Omental fat pad (tissue), 4 donors: ENCODE results near the gene GMDS. TPM values are rescaled to one million over a fixed set of nuclear protein-coding genes. Genes with fewer than 3 reads are reported as not detected.

Source experiments
- ATAC-seq: fragments of 150-250 bp; one replicate; pipeline ENCODE4 v1.9.1; 2016; ENCODE audit warnings: mild to moderate bottlenecking, moderate library complexity; ENCODE audit not compliant: low FRiP score
- DNase-seq: peaks from one replicate; pipeline ENCODE4 v3.0.0-alpha.2; 2019; ENCODE audit warnings: low spot score
- total RNA-seq, 4 donors: library from RNA; depleted of rRNA; stranded (reverse); fragments of >200 nt; gene quantifications; one replicate each; pipeline ENCODE4 v1.1.0, GENCODE V29; 2016
- TF ChIP-seq, protein P1 (sequence below), 3 donors: fragments of 450-650 bp; IDR thresholded peaks; one replicate each; pipeline ENCODE4 v1.5.1; 2016 to 2017; ENCODE audit warnings: antibody characterized with exemption in 3 of 3, mild to moderate bottlenecking in 3 of 3, moderate library complexity in 2 of 3

Gene GMDS
- total RNA-seq, 4 donors from 2014 or later, result 5.6 to 20.6 (median 10.7) TPM

DNA sequence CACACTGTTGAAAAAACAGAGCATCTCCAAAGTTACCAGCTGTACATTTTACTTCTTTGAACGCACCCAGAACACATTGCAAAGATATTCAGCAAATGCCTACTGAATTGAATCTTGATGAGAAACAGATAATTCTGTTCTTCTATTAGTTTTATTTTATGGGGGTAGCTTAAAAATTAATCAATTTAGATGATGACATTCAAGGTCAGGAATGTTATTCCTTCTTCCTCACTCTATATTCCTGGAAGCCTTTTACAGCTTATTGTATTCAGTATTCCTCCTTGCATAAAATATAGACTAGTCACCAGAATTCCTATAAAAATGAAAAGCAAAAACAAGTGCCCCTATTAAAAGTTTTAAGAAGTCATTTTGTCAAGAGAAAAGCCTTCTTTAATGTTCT is 21.4 kb upstream of the GMDS start:
- no peak for DNase-seq
- TF ChIP-seq, protein P1, sequence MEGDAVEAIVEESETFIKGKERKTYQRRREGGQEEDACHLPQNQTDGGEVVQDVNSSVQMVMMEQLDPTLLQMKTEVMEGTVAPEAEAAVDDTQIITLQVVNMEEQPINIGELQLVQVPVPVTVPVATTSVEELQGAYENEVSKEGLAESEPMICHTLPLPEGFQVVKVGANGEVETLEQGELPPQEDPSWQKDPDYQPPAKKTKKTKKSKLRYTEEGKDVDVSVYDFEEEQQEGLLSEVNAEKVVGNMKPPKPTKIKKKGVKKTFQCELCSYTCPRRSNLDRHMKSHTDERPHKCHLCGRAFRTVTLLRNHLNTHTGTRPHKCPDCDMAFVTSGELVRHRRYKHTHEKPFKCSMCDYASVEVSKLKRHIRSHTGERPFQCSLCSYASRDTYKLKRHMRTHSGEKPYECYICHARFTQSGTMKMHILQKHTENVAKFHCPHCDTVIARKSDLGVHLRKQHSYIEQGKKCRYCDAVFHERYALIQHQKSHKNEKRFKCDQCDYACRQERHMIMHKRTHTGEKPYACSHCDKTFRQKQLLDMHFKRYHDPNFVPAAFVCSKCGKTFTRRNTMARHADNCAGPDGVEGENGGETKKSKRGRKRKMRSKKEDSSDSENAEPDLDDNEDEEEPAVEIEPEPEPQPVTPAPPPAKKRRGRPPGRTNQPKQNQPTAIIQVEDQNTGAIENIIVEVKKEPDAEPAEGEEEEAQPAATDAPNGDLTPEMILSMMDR (IDR thresholded peaks at IDR 0.05), result no peak
- no peak for ATAC-seq

DNA sequence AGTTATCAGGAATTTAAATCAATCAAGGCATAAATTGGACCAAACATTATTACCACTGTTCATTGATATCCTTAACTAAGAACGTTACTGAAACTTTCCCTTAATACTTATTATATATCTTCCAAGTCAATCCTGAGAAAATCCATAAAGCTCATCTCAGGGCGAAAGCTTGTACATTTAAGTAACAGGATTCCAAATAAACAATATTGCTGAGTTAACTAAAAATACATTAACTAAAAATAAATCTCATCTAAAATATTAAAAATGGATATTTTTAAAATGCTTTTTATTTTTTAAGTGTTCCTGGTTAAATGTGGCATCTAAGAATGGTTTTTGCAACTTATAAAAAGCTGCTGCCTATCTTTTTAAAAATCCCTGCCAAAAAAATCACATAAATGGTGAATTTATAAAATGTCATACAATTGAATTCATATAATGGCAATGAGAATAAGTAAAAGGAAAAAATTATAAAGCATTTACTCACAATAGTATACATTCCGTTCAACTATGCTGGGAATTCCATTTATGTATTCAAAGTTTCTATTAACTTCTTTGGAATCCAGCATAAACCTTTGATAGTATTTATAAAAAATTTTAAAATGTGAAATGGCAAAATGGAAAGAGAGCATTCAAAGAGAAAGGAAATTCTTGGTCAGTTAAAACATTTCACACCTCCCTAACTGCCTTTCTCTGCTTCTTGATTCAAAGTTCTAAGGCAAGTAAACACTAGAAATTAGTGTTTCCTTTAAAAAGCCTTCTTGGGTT is 20.8 kb upstream of the GMDS start:
- DNase-seq (no peak), ATAC-seq (no peak)
- TF ChIP-seq, protein P1 (IDR thresholded peaks at IDR 0.05), result no peak

DNA sequence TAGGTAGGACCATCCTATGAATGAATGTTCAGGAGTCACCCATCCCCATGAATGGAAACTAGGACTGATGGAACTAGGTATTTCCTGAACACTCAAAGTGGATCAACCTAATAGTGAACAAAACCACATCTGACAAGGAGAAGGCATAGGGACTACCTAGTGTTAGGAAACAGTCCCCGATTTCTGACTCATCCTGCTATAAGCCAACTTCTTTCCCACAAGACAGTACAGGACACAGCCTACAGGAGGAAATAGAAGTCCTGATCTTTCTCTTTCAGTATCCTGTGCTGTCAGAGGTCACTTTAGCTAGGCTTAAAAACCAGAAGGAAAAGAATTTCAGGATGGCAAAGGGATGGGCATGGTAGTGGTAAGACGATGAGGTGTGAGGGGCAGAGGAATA is 19.5 kb upstream of the GMDS start:
- DNase-seq (no peak), ATAC-seq (no peak)
- TF ChIP-seq, protein P1 (IDR thresholded peaks at IDR 0.05), result no peak

DNA sequence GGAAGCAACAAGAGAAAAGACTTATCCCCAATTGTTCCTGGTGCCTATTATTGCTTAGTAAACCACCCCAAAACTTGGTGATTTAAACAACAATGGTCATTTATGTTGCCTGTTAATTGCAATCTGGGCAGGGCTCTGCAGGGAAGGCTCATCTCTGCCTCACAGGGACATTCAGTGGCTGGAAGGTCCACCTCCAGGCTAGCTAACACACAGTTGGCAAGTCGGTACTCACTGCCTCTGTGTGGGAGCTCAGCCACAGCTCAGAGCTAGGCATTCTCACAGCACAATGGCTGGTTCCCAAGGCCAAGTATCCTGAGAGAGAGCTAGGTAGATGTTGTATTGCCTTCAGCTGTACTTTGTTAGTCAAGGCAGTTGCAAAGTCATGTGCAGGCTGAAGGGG is 18.5 kb upstream of the GMDS start:
- DNase-seq (no peak), ATAC-seq (no peak)
- TF ChIP-seq, protein P1 (IDR thresholded peaks at IDR 0.05), result no peak

DNA sequence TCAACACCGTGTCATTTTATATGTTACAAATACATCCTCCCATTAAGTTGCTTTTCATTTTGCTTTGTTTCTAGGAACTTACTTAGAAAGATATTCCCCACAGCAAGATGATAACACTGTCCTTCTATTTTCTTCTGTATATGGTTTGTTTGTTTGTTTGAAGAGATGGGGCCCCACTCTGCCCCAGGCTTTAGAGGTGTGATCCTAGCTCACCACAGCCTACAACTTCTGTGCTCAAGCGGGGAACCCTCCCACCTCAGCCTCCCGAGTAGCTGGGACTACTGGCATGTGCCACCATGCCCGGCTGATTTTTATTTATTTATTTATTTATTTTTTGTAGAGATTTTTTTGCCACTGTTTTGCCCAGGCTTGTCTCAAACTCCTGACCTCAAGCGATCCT is 14.2 kb upstream of the GMDS start:
- TF ChIP-seq, protein P1 (IDR thresholded peaks at IDR 0.05), result no peak
- DNase-seq, result no peak

DNA sequence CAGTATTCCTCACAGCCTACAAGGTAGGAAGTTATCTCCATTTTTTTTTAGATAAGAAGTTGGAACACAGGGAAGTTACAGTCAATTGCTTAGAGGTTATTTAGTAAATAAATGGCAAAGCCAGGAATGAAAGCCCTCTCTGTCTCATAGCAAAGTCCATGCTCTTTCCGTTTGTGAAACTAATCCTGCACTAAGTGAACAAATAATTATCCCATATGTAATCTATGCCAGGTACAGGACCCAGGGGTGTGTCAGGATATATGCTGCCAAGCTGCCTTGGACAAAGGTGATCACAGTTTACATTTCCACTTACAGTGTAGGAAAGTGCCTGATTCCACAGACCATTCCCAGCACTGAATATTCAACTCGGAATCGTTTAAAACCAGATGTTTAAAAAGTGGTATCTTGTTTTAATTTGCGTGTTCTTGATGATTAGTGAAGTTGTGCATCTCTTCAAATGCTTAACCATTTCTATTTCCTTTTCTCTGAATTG is 13.6 kb upstream of the GMDS start:
- no peak for ATAC-seq
- no peak for DNase-seq
- TF ChIP-seq, protein P1 (IDR thresholded peaks at IDR 0.05), result no peak

More for the DNA sequence above, 14.2 kb upstream of the GMDS start:
- no peak for ATAC-seq

DNA sequence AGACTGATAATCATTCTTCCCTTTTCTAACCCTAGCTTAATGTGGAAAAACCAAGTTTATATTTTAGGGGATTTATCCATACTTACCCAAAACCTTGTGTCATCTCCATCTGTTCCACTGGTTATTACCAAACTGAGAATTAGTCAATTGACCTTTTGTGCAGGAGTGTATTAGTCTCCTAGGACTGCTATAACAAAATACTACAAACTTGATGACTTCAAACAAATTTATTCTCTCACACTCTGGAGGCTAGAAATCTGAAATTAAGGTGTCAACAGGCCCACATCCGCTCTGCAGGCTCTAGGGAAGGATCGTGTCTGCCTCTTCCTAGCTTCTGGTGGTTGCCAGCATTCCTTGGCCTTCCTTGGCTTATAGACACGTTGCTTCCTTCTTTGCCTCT is 12.7 kb upstream of the GMDS start:
- DNase-seq, result no peak
- ATAC-seq, result no peak
- TF ChIP-seq, protein P1 (IDR thresholded peaks at IDR 0.05), result no peak
